OCI-LY7 (cell line): ENCODE measurements around the gene RNF212B. TPM values are rescaled to one million over a fixed set of nuclear protein-coding genes. Genes with fewer than 3 reads are reported as not detected.

ENCODE experiments used
- BruUV-seq: library from RNA; stranded (reverse); fragments of 400-500 nt; replicated peaks from 2 replicates; lab custom pipeline; 2021; lab: Mats Ljungman, UMichigan
- CTCF ChIA-PET: fragments of 300-600 bp; sonication (Branson Sonifier 250); formaldehyde crosslinking; loops from one replicate; lab custom pipeline; 2022; ENCODE audit warnings: antibody characterized with exemption; ENCODE audit not compliant: unreplicated experiment; lab: Charles Lee
- POLR2A ChIA-PET: fragments of 300-600 bp; sonication (Branson Sonifier 250); formaldehyde crosslinking; loops from one replicate; lab custom pipeline; 2022; ENCODE audit warnings: antibody characterized with exemption; lab: Charles Lee
- DNase-seq: peaks from one replicate; pipeline ENCODE4 v3.0.0-alpha.2; 2015; ENCODE audit warnings: low spot score
- H2AFZ ChIP-seq: fragments of 200-600 bp; sonication (generic), shearing (Covaris generic); 2 replicates; pipeline ENCODE4 v1.6.1; 2014; ENCODE audit warnings: mild to moderate bottlenecking, antibody characterized with exemption, low read length, moderate library complexity
- H3K27ac ChIP-seq: fragments of 200-600 bp; sonication (generic); 2 replicates; pipeline ENCODE4 v1.5.1; 2014; ENCODE audit warnings: mixed run types, low read depth, mild to moderate bottlenecking, moderate library complexity, low read length, inconsistent platforms; ENCODE audit not compliant: poor library complexity, severe bottlenecking
- H3K36me3 ChIP-seq: fragments of 200-600 bp; sonication (generic); 2 replicates; pipeline ENCODE4 v1.6.1; 2014; ENCODE audit warnings: mild to moderate bottlenecking, antibody characterized with exemption, low read length, moderate library complexity, mixed read lengths; ENCODE audit not compliant: insufficient read depth
- H3K4me1 ChIP-seq: fragments of 200-600 bp; sonication (generic); 2 replicates; pipeline ENCODE4 v1.5.1; 2014; ENCODE audit warnings: mild to moderate bottlenecking, low read length; ENCODE audit not compliant: insufficient read depth, poor library complexity, severe bottlenecking
- H3K4me2 ChIP-seq: fragments of 200-600 bp; sonication (generic); 2 replicates; pipeline ENCODE4 v1.6.1; 2014; ENCODE audit warnings: mild to moderate bottlenecking, low read length
- H3K4me3 ChIP-seq: fragments of 200-600 bp; sonication (generic); 2 replicates; pipeline ENCODE4 v1.5.1; 2014; ENCODE audit warnings: mild to moderate bottlenecking, low read depth, low read length; ENCODE audit not compliant: poor library complexity, severe bottlenecking
- H3K79me2 ChIP-seq: fragments of 200-600 bp; sonication (generic); 2 replicates; pipeline ENCODE4 v1.6.1; 2016; ENCODE audit warnings: low read depth, mild to moderate bottlenecking, low read length, moderate library complexity, mixed read lengths; ENCODE audit not compliant: insufficient read depth
- H3K9me2 ChIP-seq: fragments of 200-600 bp; sonication (generic); 2 replicates; pipeline ENCODE4 v1.6.1; 2016; ENCODE audit warnings: mild to moderate bottlenecking, low read length, mixed read lengths; ENCODE audit not compliant: insufficient read depth
- H3K9me3 ChIP-seq: fragments of 200-600 bp; sonication (generic); 2 replicates; pipeline ENCODE4 v1.6.1; 2014; ENCODE audit warnings: mild to moderate bottlenecking, mixed run types, low read length, mixed read lengths
- H4K20me1 ChIP-seq: fragments of 200-600 bp; sonication (generic); 2 replicates; pipeline ENCODE4 v1.6.1; 2014; ENCODE audit warnings: mild to moderate bottlenecking, antibody characterized with exemption, low read length, moderate library complexity, mixed read lengths; ENCODE audit not compliant: insufficient read depth
- CTCF ChIP-seq: fragments of 200-600 bp; sonication (generic); conservative IDR thresholded peaks from 2 replicates; pipeline ENCODE4 v1.5.1; 2014; ENCODE audit warnings: mild to moderate bottlenecking, antibody characterized with exemption, low read length, moderate library complexity, mixed read lengths
- EZH2phosphoT487 ChIP-seq: fragments of 200-600 bp; sonication (generic); IDR thresholded peaks from 2 replicates; pipeline ENCODE4 v1.6.1; 2018; ENCODE audit warnings: low read depth, borderline replicate concordance, mild to moderate bottlenecking, mixed run types, antibody characterized with exemption, low read length, moderate library complexity, mixed read lengths
- intact Hi-C: fragments of 100-400 bp; cut with micrococcal nuclease; formaldehyde crosslinking; loops from one replicate; pipeline ENCODE4 v1.10.0; 2022; ENCODE audit not compliant: unreplicated experiment
- total RNA-seq, 2 experiments: library from RNA; depleted of rRNA in 1 of 2; stranded (reverse); fragments of >200 nt in 1 of 2; shearing (Covaris generic) in 1 of 2; gene quantifications; 2 replicates each; pipeline ENCODE4 v1.2.3, GENCODE V29; 2014 to 2022

Gene RNF212B
- total RNA-seq, 2 experiments from 2014 or later: not detected

GRCh38 chr14:23299986-23300686 is 62.4 kb downstream of the RNF212B start:
- no peaks in the 10 kb centered on the region for H3K9me3 ChIP-seq
- peak; percentile 36 for DNase-seq
- CTCF ChIA-PET: interaction anchor here (0.6 to 1.5 kb wide), 5 partner anchors 14 to 1034 kb away, joined by 3 to 9 read pairs (median 4); partner anchors contain the start of gene PABPN1
- POLR2A ChIA-PET: interaction anchor here (0.6 to 9.4 kb wide), 6 partner anchors 9 to 229 kb away, joined by 3 to 122 read pairs (median 4); partner anchors contain the start of gene PABPN1
- peaks cover 34% of the 10 kb centered on the region for H3K36me3 ChIP-seq
- intact Hi-C loops: loop anchor here (2.0 to 10.0 kb wide), 5 partner anchors 179 to 845 kb away; partner anchors contain the start of genes EMC9, PSME2 and RNF31
- BruUV-seq: no TSS peak
- peak overlapping the region; percentile 100 for H3K4me2 ChIP-seq
- peak overlapping the region; percentile 96 for H3K4me3 ChIP-seq
- H3K79me2 ChIP-seq: peaks cover 10% of the 10 kb centered on the region; the same call in 1 of the 2 replicates
- peak overlapping the region; percentile 11; the same call in 1 of the 2 replicates for H2AFZ ChIP-seq
- H3K27ac ChIP-seq: peak overlapping the region; percentile 63
- peaks cover 26% of the 10 kb centered on the region for H3K4me1 ChIP-seq
- H3K9me2 ChIP-seq: no peaks in the 10 kb centered on the region
- TF ChIP-seq CTCF: peak; percentile 51
- no peak for TF ChIP-seq EZH2phosphoT487
- no peaks in the 10 kb centered on the region for H4K20me1 ChIP-seq

GRCh38 chr14:23300687-23301223 is 63.0 kb downstream of the RNF212B start:
- H4K20me1 ChIP-seq: no peaks in the 10 kb centered on the region
- no peaks in the 10 kb centered on the region for H3K9me2 ChIP-seq
- no TSS peak for BruUV-seq
- DNase-seq: peak; percentile 21
- no peaks in the 10 kb centered on the region for H3K9me3 ChIP-seq
- ChIA-PET CTCF (interaction anchor here (0.6 to 1.5 kb wide), 5 partner anchors 14 to 1033 kb away, joined by 3 to 9 read pairs (median 4); partner anchors contain the start of gene PABPN1), POLR2A (interaction anchor here (0.7 to 9.4 kb wide), 9 partner anchors 8 to 373 kb away, joined by 3 to 122 read pairs (median 3); partner anchors contain the start of gene PABPN1)
- H3K79me2 ChIP-seq: peaks cover 10% of the 10 kb centered on the region; the same call in 1 of the 2 replicates
- H3K4me1 ChIP-seq: peaks cover 28% of the 10 kb centered on the region
- H3K27ac ChIP-seq: peak overlapping the region; percentile 63
- H3K36me3 ChIP-seq: peaks cover 34% of the 10 kb centered on the region
- peak overlapping the region; percentile 96 for H3K4me3 ChIP-seq
- peak overlapping the region; percentile 100 for H3K4me2 ChIP-seq
- TF ChIP-seq EZH2phosphoT487: no peak
- TF ChIP-seq CTCF: no peak
- H2AFZ ChIP-seq: peak overlapping the region; percentile 11; the same call in 1 of the 2 replicates
- intact Hi-C loops: loop anchor here (1.0 to 10.0 kb wide), 7 partner anchors 14 to 844 kb away; partner anchors contain the start of genes EMC9, HOMEZ, PABPN1 and PSME2
